HepG2 (cell line): ENCODE data around the gene RAB5B. TPM values are rescaled to one million over a fixed set of nuclear protein-coding genes. Genes with fewer than 3 reads are reported as not detected.

ENCODE experiments used
- ARID3A ChIP-seq: IDR thresholded peaks from 2 replicates; pipeline ENCODE4 v1.6.1; 2012; ENCODE audit warnings: low read depth, low read length, improper control_type of control experiment
- ATAD3A ChIP-seq: sonication (generic); formaldehyde crosslinking; IDR thresholded peaks from 2 replicates; pipeline ENCODE4 v1.4.0; 2020; ENCODE audit warnings: missing genetic modification reagents
- CHD2 ChIP-seq: IDR thresholded peaks from 2 replicates; pipeline ENCODE4 v1.6.1; 2011; ENCODE audit warnings: low read depth, low read length, improper control_type of control experiment
- GABPB1 ChIP-seq: IDR thresholded peaks from 2 replicates; pipeline ENCODE4 v1.6.1; 2016; ENCODE audit warnings: mild to moderate bottlenecking, missing genetic modification reagents, moderate library complexity, missing compliant biosample characterization
- HOXA7 ChIP-seq: sonication (generic); formaldehyde crosslinking; IDR thresholded peaks from 2 replicates; pipeline ENCODE4 v1.8.1; 2022; ENCODE audit warnings: mild to moderate bottlenecking, missing genetic modification reagents, moderate library complexity
- PHF8 ChIP-seq: sonication (generic); formaldehyde crosslinking; IDR thresholded peaks from 2 replicates; pipeline ENCODE4 v1.5.0; 2020; ENCODE audit warnings: missing genetic modification reagents
- SRY ChIP-seq: sonication (generic); formaldehyde crosslinking; IDR thresholded peaks from 2 replicates; pipeline ENCODE4 v1.8.0; 2022; ENCODE audit warnings: mild to moderate bottlenecking, missing genetic modification reagents
- TARDBP ChIP-seq: sonication (generic); formaldehyde crosslinking; IDR thresholded peaks from 2 replicates; pipeline ENCODE4 v1.8.0; 2022; ENCODE audit warnings: mild to moderate bottlenecking, missing genetic modification reagents
- TBX2 ChIP-seq: sonication (generic); formaldehyde crosslinking; IDR thresholded peaks from 2 replicates; pipeline ENCODE4 v1.5.0; 2020; ENCODE audit warnings: missing genetic modification reagents, mild to moderate bottlenecking, borderline replicate concordance
- ZNF329 ChIP-seq: sonication (generic); formaldehyde crosslinking; IDR thresholded peaks from 2 replicates; pipeline ENCODE4 v1.9.0; 2021; ENCODE audit warnings: low read depth, mild to moderate bottlenecking, missing genetic modification reagents
- ZNF343 ChIP-seq: sonication (generic); formaldehyde crosslinking; IDR thresholded peaks from 2 replicates; pipeline ENCODE4 v1.4.0; 2020; ENCODE audit warnings: mild to moderate bottlenecking, missing genetic modification reagents
- polyA plus RNA-seq, 8 experiments: library from polyadenylated mRNA; depleted of rRNA in 3 of 8; stranded (reverse) in 7 of 8; unstranded in 1 of 8; fragments of >200 nt; fragmentation: Illumina TruSeq in 4 of 8; extraction: Trizol in 4 of 8; gene quantifications; 2 replicates each; pipeline versions ENCODE4 v1.2.1 to v1.2.3, GENCODE V29; 2011 to 2016; ENCODE audit warnings: low read depth in 4 of 8, missing spikeins in 1 of 8, mixed read lengths in 1 of 8; ENCODE audit not compliant: insufficient read depth in 1 of 8
- total RNA-seq, 5 experiments: library from RNA; depleted of rRNA; stranded (reverse); fragments of >200 nt; fragmentation: Illumina TruSeq; extraction: Trizol; gene quantifications; 2 replicates each; pipeline ENCODE4 v1.2.3, GENCODE V29; 2016; ENCODE audit warnings: low read depth in 1 of 5
- TF ChIP-seq, protein P1 (sequence below): IDR thresholded peaks from 2 replicates; pipeline ENCODE4 v1.6.1; 2016
- TF ChIP-seq, protein P2 (sequence below): sonication (generic); formaldehyde crosslinking; IDR thresholded peaks from 2 replicates; pipeline ENCODE4 v1.4.0; 2020; ENCODE audit warnings: mild to moderate bottlenecking, missing genetic modification reagents
- TF ChIP-seq, protein P3 (sequence below): sonication (generic); formaldehyde crosslinking; IDR thresholded peaks from 2 replicates; pipeline ENCODE4 v1.4.0; 2020; ENCODE audit warnings: mild to moderate bottlenecking, missing genetic modification reagents

RAB5B gene
- total and polyA plus RNA-seq, 2 of the 13 experiments (the other 11 are each of a cell fraction or from before 2014, with no cell fraction given) = 26.0 to 68.3 TPM

DNA sequence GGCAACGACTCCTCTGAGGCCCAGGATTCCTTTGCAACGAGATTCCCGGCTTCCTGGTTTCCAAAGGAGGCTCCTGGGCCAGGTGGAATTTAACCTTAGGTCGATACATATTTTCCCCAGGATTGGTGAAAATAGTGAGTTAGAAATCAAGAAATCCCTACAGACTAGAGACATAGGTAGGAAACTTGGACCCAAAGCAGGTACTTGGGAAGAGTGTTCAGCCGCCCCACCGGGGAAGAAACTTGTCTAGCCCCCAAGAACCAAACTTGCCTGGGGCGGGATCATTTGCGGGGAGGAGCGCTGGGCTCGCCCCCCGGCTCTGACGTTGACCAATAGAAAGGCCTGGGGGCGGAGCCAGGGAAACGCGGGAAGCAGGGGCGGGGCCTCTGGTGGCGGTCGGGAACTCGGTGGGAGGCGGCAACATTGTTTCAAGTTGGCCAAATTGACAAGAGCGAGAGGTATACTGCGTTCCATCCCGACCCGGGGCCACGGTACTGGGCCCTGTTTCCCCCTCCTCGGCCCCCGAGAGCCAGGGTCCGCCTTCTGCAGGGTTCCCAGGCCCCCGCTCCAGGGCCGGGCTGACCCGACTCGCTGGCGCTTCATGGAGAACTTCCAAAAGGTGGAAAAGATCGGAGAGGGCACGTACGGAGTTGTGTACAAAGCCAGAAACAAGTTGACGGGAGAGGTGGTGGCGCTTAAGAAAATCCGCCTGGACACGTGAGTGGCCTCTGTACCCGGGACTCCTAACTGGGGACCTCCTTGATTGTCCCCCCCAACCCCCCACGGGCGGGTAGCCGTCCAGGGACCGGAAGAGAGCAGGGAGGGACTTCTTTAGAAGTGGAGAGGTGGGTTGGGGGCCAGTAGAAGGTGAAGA is 7.2 kb upstream of the RAB5B start, which contains the start of gene CDK2 (continued):
- TF ChIP-seq ZNF343 (peak; percentile 51; the same call in 1 of the 2 replicates), TBX2 (CRISPR knock-in tag) (peak; percentile 38; the same call in 1 of the 2 replicates), ATAD3A (CRISPR knock-in tag) (no peak), SRY (CRISPR knock-in tag) (0 out of 2 replicates have a peak, but pooled peaks have one; percentile 55), ZNF329 (CRISPR knock-in tag) (no peak), ARID3A (no peak), HOXA7 (CRISPR knock-in tag) (no peak), TARDBP (CRISPR knock-in tag) (peak; percentile 32; the same call in 1 of the 2 replicates), CHD2 (no peak), PHF8 (CRISPR knock-in tag) (peak; percentile 69), GABPB1 (CRISPR knock-in tag) (peak; percentile 49)
- TF ChIP-seq, protein P1, sequence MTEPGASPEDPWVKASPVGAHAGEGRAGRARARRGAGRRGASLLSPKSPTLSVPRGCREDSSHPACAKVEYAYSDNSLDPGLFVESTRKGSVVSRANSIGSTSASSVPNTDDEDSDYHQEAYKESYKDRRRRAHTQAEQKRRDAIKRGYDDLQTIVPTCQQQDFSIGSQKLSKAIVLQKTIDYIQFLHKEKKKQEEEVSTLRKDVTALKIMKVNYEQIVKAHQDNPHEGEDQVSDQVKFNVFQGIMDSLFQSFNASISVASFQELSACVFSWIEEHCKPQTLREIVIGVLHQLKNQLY (CRISPR knock-in tag) = no peak
- TF ChIP-seq, protein P2, sequence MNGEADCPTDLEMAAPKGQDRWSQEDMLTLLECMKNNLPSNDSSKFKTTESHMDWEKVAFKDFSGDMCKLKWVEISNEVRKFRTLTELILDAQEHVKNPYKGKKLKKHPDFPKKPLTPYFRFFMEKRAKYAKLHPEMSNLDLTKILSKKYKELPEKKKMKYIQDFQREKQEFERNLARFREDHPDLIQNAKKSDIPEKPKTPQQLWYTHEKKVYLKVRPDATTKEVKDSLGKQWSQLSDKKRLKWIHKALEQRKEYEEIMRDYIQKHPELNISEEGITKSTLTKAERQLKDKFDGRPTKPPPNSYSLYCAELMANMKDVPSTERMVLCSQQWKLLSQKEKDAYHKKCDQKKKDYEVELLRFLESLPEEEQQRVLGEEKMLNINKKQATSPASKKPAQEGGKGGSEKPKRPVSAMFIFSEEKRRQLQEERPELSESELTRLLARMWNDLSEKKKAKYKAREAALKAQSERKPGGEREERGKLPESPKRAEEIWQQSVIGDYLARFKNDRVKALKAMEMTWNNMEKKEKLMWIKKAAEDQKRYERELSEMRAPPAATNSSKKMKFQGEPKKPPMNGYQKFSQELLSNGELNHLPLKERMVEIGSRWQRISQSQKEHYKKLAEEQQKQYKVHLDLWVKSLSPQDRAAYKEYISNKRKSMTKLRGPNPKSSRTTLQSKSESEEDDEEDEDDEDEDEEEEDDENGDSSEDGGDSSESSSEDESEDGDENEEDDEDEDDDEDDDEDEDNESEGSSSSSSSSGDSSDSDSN (CRISPR knock-in tag) = 0 out of 2 replicates have a peak, but pooled peaks have one; percentile 20
- TF ChIP-seq, protein P3, sequence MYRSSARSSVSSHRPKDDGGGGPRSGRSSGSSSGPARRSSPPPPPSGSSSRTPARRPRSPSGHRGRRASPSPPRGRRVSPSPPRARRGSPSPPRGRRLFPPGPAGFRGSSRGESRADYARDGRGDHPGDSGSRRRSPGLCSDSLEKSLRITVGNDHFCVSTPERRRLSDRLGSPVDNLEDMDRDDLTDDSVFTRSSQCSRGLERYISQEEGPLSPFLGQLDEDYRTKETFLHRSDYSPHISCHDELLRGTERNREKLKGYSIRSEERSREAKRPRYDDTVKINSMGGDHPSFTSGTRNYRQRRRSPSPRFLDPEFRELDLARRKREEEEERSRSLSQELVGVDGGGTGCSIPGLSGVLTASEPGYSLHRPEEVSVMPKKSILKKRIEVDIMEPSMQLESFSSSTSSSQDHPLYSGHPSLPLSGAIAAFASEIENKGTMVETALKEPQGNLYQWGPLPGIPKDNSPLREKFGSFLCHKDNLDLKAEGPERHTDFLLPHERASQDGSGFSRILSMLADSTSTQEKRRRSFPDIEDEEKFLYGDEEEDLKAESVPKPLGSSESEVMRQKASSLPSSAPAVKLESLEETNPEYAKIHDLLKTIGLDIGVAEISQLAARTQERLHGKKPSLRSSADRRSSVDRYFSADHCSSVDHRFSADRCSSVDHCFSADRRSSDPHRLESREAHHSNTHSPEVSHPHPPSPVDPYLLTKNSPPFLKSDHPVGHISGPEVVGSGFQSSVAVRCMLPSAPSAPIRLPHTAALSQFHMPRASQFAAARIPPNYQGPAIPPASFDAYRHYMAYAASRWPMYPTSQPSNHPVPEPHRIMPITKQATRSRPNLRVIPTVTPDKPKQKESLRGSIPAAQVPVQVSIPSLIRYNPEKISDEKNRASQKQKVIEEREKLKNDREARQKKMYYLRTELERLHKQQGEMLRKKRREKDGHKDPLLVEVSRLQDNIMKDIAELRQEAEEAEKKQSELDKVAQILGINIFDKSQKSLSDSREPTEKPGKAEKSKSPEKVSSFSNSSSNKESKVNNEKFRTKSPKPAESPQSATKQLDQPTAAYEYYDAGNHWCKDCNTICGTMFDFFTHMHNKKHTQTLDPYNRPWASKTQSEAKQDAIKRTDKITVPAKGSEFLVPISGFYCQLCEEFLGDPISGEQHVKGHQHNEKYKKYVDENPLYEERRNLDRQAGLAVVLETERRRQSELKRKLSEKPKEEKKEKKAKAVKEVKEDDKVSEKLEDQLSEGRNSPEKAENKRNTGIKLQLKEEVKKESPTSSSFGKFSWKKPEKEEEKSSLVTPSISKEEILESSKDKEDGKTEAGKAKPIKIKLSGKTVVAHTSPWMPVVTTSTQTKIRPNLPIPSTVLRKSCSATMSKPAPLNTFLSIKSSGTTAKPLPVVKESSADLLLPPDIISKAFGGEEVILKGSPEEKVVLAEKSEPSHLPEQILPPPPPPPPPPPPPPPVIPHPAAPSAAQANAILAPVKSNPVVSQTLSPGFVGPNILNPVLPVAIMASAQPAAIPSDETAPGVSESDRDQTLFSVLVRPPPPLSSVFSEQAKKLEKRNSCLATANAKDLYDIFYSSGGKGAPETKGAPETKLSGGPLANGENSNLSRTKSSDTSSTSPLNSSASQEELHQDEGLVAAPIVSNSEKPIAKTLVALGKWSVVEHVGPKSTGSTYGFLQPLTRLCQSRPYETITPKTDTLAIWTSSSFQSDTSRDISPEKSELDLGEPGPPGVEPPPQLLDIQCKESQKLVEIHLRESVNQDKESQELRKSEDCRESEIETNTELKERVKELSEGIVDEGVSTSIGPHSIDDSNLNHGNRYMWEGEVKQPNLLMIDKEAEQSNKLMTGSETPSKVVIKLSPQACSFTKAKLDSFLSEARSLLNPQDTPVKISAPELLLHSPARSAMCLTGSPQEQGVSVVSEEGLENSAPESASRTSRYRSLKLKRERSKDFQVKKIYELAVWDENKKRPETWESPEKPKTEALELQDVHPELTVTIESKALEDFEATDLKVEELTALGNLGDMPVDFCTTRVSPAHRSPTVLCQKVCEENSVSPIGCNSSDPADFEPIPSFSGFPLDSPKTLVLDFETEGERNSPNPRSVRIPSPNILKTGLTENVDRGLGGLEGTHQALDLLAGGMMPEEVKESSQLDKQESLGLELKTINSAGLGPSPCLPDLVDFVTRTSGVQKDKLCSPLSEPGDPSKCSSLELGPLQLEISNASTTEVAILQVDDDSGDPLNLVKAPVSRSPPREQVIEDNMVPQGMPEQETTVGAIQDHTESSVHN (CRISPR knock-in tag) = no peak
